Testis (tissue), 2 donors: ENCODE results near the gene CUBN.

Source experiments
- POLR2A ChIP-seq: fragments of 450-650 bp; IDR thresholded peaks from one replicate; pipeline ENCODE4 v1.6.1; 2017; ENCODE audit warnings: antibody characterized with exemption, mild to moderate bottlenecking, moderate library complexity
- TF ChIP-seq, protein P1 (sequence below), 3 experiments: fragments of 450-650 bp in 2 of 3; fragments of 200-600 bp in 1 of 3; sonication (generic) in 1 of 3; IDR thresholded peaks; one replicate each; pipeline ENCODE4 v1.5.1; 2016 to 2019; ENCODE audit warnings: antibody characterized with exemption in 3 of 3, mild to moderate bottlenecking in 2 of 3, moderate library complexity in 1 of 3

DNA sequence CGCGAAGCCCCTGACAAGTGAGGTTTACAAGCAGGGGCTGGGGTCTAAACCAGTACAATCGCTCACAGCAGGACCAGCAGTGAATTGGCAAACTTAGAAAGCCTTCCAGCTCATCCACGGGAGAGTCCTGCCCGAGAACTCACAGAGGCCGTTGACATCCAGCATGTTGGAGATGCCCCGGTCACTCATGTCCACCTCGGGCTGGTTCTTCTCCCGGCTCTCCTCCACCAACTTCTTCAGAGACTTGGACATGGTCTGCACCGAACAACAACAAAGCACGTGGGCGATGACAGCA, 312.8 kb downstream of the CUBN start:
- TF ChIP-seq, protein P1, sequence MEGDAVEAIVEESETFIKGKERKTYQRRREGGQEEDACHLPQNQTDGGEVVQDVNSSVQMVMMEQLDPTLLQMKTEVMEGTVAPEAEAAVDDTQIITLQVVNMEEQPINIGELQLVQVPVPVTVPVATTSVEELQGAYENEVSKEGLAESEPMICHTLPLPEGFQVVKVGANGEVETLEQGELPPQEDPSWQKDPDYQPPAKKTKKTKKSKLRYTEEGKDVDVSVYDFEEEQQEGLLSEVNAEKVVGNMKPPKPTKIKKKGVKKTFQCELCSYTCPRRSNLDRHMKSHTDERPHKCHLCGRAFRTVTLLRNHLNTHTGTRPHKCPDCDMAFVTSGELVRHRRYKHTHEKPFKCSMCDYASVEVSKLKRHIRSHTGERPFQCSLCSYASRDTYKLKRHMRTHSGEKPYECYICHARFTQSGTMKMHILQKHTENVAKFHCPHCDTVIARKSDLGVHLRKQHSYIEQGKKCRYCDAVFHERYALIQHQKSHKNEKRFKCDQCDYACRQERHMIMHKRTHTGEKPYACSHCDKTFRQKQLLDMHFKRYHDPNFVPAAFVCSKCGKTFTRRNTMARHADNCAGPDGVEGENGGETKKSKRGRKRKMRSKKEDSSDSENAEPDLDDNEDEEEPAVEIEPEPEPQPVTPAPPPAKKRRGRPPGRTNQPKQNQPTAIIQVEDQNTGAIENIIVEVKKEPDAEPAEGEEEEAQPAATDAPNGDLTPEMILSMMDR (IDR thresholded peaks at IDR 0.05), result no peak
- TF ChIP-seq POLR2A, result no peak
